Breast epithelium (tissue), 4 donors: Measurements from ENCODE around the gene F5. TPM values are rescaled to one million over a fixed set of nuclear protein-coding genes. Genes with fewer than 3 reads are reported as not detected.
"Not testable (repeated sequence)": the region's sequence is repeated elsewhere in the genome, so short reads cannot be mapped to it uniquely, and the experiment has no call there.

Experiments used
- DNase-seq, 2 donors: peaks; one replicate each; pipeline ENCODE4 v3.0.0-alpha.2; 2019; ENCODE audit warnings: low spot score in 2 of 2
- H3K27ac ChIP-seq, 2 donors: fragments of 200-600 bp; sonication (generic) in 1 of 2; one replicate each; pipeline ENCODE4 v1.5.1; 2016 to 2019; ENCODE audit warnings: mild to moderate bottlenecking in 1 of 2
- H3K27me3 ChIP-seq, 2 donors: fragments of 200-600 bp; sonication (generic) in 1 of 2; one replicate each; pipeline versions ENCODE4 v1.5.1 to v1.6.0; 2017 to 2019; ENCODE audit warnings: control low read depth in 1 of 2, mild to moderate bottlenecking in 1 of 2
- H3K36me3 ChIP-seq: fragments of 200-600 bp; one replicate; pipeline ENCODE4 v1.5.1; 2019
- H3K4me1 ChIP-seq, 2 donors: fragments of 200-600 bp; sonication (generic); one replicate each; pipeline ENCODE4 v1.5.1; 2016 to 2019; ENCODE audit warnings: control low read depth in 1 of 2
- H3K4me3 ChIP-seq, 3 donors: fragments of 200-600 bp; sonication (generic); 1 replicate in 2 of 3; 2 replicates in 1 of 3; pipeline ENCODE4 v1.5.1; 2016 to 2019; ENCODE audit warnings: mild to moderate bottlenecking in 3 of 3, moderate library complexity in 2 of 3
- H3K9me3 ChIP-seq, 2 donors: fragments of 200-600 bp; sonication (generic) in 1 of 2; one replicate each; pipeline ENCODE4 v1.5.1; 2016 to 2019; ENCODE audit warnings: control low read depth in 1 of 2
- POLR2A ChIP-seq: fragments of 450-650 bp; IDR thresholded peaks from one replicate; pipeline ENCODE4 v1.6.1; 2016; ENCODE audit warnings: antibody characterized with exemption, mild to moderate bottlenecking, moderate library complexity
- POLR2AphosphoS5 ChIP-seq, 3 donors: sonication (generic); formaldehyde crosslinking; IDR thresholded peaks; one replicate each; pipeline ENCODE4 v1.6.1; 2017; ENCODE audit warnings: antibody characterized with exemption in 3 of 3
- intact Hi-C: fragments of 100-400 bp; cut with DNase I; formaldehyde crosslinking; loops from one replicate; pipeline ENCODE4 v1.15.1; 2023; ENCODE audit warnings: low total_unique reads
- total RNA-seq, 3 donors: library from RNA; depleted of rRNA; stranded (reverse); fragments of >200 nt; gene quantifications; one replicate each; pipeline ENCODE4 v1.1.0, GENCODE V29; 2016
- TF ChIP-seq, protein P1 (sequence below), 3 donors: fragments of 450-650 bp; IDR thresholded peaks; one replicate each; pipeline ENCODE4 v1.5.1; 2016 to 2017; ENCODE audit warnings: antibody characterized with exemption in 3 of 3, mild to moderate bottlenecking in 3 of 3, moderate library complexity in 3 of 3

F5 gene
- total RNA-seq, 3 donors from 2014 or later, result 0.44 to 7.4 (median 1.3) TPM

DNA sequence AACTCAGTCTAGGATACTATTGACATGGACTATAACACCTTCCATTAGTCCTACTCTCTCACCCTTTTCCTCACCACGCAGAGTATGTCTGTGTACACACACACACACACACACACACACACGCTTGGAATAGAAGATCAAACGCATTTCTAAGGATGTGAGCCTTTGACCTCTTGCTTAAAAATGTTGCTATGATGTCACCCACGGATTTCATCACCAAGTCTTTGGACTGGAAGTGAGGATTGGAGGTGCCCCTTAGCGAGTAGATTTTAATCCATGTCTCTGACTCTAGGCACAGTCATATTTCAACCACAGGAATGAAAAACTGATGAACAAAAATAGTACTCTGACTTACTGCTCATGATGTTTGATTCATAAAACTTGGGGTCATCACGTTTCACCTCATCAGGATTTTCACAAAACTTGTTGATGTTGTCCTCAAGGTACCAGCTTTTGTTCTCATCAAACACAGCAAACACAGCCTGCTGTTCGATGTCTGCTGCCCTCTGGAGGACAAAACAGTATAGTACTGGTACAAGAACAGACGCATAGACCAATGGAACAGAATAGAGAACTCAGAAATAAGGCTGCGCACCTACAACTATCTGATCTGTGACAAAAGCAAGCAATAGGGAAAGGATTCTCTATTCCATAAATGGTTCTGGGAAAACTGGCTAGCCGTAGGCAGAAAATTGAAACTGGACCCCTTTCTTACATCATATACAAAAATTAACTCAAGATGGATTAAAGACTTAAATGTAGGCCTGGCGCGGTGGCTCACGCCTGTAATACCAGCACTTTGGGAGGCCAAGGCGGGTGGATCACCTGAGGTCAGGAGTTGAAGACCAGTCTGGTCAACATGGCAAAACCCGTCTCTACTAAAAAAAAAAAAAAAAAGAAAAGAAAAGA is 39.9 kb downstream of the F5 start:
- DNase-seq, result peak in 1 of 2 donors; percentile 48
- intact Hi-C loops, result no loop called here

DNA sequence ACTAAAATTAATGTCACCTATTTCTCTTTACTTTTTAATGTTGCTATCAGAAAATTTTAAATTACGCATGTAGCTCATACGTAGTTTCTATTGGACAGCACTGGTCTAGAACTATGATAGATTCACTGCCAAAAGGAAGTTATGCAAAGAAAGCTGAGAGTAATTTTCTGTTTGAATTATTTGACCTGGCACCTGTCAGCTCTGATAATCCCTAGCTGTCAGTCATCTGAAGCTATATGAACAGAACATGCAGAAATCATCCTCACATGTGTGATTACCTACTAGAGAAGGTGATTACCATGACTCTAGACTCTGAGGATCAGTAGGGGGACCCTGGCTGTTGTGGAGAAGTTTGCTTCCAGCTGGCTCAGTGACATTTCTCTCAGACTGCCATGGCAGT is 40.8 kb downstream of the F5 start:
- intact Hi-C loops, result no loop called here
- TF ChIP-seq, protein P1, sequence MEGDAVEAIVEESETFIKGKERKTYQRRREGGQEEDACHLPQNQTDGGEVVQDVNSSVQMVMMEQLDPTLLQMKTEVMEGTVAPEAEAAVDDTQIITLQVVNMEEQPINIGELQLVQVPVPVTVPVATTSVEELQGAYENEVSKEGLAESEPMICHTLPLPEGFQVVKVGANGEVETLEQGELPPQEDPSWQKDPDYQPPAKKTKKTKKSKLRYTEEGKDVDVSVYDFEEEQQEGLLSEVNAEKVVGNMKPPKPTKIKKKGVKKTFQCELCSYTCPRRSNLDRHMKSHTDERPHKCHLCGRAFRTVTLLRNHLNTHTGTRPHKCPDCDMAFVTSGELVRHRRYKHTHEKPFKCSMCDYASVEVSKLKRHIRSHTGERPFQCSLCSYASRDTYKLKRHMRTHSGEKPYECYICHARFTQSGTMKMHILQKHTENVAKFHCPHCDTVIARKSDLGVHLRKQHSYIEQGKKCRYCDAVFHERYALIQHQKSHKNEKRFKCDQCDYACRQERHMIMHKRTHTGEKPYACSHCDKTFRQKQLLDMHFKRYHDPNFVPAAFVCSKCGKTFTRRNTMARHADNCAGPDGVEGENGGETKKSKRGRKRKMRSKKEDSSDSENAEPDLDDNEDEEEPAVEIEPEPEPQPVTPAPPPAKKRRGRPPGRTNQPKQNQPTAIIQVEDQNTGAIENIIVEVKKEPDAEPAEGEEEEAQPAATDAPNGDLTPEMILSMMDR (IDR thresholded peaks at IDR 0.05), result no peak
- TF ChIP-seq POLR2A, result no peak
- no peak for TF ChIP-seq POLR2AphosphoS5 (IDR thresholded peaks at IDR 0.05)
- Histone ChIP-seq H3K27ac (no peak overlapping the region), H3K27me3 (no peaks in the 10 kb centered on the region), H3K9me3 (no peaks in the 10 kb centered on the region), H3K36me3 (no peaks in the 10 kb centered on the region), H3K4me3 (no peak overlapping the region), H3K4me1 (no peaks in the 10 kb centered on the region)
- no peak for DNase-seq

More for the DNA sequence above, 39.9 kb downstream of the F5 start:
- H3K9me3 ChIP-seq, result no peaks in the 10 kb centered on the region
- TF ChIP-seq POLR2AphosphoS5 (IDR thresholded peaks at IDR 0.05) (peak in 2 of 3 donors; percentile 62 to 67), POLR2A (no peak)
- TF ChIP-seq, protein P1 (IDR thresholded peaks at IDR 0.05), result peak; percentile 65 to 85 (median 84)
- H3K4me3 ChIP-seq, result no peak overlapping the region
- no peak overlapping the region for H3K27ac ChIP-seq
- no peaks in the 10 kb centered on the region for H3K36me3 ChIP-seq
- no peaks in the 10 kb centered on the region for H3K27me3 ChIP-seq
- H3K4me1 ChIP-seq, result no peaks in the 10 kb centered on the region

DNA sequence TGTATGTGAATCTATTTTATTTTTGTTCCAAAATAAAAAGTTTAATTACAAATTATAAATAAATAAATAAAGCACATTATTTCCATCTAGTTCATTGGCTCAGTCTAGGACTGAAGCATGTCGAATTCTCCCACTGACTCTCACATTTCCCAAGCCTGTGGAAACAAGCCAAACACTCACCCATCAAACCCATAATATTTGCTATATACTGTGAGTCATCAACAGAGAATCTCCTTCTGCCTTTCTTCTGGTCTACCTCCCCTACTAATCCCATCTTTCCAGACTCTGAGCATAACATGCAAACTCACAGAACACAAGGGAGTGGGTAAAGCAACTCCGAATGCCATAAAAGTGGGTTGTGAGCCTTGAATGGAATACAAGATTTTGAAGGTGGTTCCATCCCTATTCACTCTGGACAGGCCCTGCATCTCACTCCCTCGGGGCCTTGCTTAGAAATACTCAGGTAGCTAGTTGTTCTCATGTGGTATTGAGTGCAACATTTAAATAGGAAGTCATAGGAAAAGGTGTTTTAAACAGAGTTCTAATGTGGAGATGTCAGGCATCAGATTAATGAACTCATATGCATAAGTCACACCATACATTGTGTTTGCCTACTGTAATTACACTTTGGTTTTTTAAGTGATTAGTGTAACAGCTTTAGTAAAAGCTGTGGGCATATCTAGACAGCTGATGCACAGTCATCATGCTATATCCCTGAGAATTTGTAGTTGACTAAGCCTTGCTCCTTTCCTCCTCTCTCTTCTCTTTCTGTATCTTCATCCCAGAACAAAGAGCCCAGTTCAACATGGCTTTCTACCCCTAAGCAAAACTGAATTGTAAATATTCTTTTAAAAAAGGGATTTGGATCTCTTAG is 47.0 kb downstream of the F5 start:
- no peak for DNase-seq
- Histone ChIP-seq H3K9me3 (no peaks in the 10 kb centered on the region), H3K27ac (no peak overlapping the region), H3K36me3 (no peaks in the 10 kb centered on the region), H3K4me3 (no peak overlapping the region), H3K27me3 (no peaks in the 10 kb centered on the region), H3K4me1 (no peaks in the 10 kb centered on the region)
- intact Hi-C loops, result no loop called here
- TF ChIP-seq, protein P1 (IDR thresholded peaks at IDR 0.05), result no peak
- TF ChIP-seq POLR2AphosphoS5 (IDR thresholded peaks at IDR 0.05), result no peak

DNA sequence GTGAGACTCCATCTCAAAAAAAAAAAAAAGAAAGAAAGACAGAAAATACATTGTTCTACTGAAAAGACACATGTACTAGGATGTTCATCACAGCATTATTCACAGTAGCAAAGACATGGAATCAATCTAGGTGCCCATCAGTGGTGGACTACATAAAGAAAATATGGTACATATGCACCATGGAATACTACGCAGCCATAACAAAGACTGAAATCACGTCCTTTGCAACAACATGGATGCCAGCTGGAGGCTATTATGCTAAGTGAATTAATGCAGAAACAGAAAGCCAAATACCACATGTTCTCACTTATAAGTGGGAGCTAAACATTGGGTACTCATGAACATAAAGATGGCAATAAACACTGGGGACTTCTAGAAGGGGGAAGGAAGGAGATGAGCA is 51.6 kb downstream of the F5 start:
- DNase-seq, result no peak
- Histone ChIP-seq H3K4me3 (no peak overlapping the region), H3K36me3 (no peaks in the 10 kb centered on the region), H3K27me3 (no peaks in the 10 kb centered on the region), H3K27ac (no peak overlapping the region), H3K4me1 (peaks cover 0 to 4% of the 10 kb centered on the region in 2 donors), H3K9me3 (no peaks in the 10 kb centered on the region)
- intact Hi-C loops, result no loop called here
- TF ChIP-seq POLR2AphosphoS5 (IDR thresholded peaks at IDR 0.05) (no peak), POLR2A (no peak)
- TF ChIP-seq, protein P1 (IDR thresholded peaks at IDR 0.05), result no peak

DNA sequence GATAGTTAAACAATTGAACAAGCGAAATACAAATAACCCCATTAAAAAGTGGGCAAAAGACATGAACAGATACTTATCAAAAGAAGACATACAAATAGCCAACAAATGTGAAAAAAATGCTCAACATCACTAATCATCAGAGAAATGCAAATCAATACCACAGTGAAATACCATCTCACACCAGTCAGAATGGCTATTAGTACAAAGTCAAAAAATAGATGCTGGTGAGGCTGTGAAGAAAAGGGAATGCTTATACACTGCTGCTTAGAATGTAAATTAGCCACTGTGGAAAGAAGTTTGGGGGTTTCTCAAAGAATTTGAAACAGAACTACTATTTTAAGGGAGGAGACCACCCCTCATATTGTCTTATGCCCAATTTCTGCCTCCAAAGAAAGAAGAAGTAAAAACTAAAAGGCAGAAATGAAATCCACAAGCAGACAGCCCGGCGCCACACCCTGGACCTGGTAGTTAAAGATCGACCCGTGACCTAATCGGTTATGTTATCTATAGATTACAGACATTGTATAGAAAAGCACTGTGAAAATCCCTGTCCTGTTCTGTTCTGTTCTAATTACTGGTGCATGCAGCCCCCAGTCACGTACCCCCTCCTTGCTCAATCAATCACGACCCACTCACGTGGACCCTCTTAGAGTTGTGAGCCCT is 52.6 kb downstream of the F5 start:
- H3K27me3 ChIP-seq, DNase-seq, H3K4me3 ChIP-seq, H3K27ac ChIP-seq, H3K9me3 ChIP-seq, intact Hi-C loops, H3K4me1 ChIP-seq, H3K36me3 ChIP-seq: not testable (repeated sequence)
